Transverse colon (tissue), 4 donors: ENCODE measurements around the gene LRIG1.

ENCODE experiments used
- POLR2AphosphoS5 ChIP-seq, 3 donors: sonication (generic); formaldehyde crosslinking; IDR thresholded peaks; one replicate each; pipeline ENCODE4 v1.6.1; 2016; ENCODE audit warnings: antibody characterized with exemption in 3 of 3
- TF ChIP-seq, protein P1 (sequence below), 5 experiments: fragments of 200-600 bp in 3 of 5; fragments of 450-650 bp in 2 of 5; sonication (generic) in 3 of 5; IDR thresholded peaks; 1 replicate in 2 of 5; 2 replicates in 3 of 5; pipeline ENCODE4 v1.5.1; 2016 to 2017; ENCODE audit warnings: antibody characterized with exemption in 5 of 5, inconsistent platforms in 3 of 5, mild to moderate bottlenecking in 2 of 5, moderate library complexity in 1 of 5

DNA sequence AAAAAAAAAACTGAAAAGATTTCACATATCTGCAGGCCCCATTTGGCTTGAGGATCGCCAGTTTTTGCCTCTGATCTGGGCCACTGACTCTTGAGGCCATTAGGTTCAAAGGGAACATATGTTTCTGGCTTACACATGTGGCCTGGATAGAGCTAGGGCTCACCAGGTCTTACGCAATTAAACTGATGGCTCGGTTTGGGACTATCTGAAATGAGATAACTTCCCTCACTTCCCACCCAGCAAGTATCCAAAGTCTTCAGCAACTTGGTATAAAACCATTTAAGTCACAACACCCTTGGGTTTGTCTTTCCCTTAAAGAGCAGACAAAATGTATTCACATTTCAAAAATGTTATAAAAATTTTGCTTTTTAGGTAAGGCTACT lies 36.3 kb downstream of the LRIG1 start:
- TF ChIP-seq, protein P1, sequence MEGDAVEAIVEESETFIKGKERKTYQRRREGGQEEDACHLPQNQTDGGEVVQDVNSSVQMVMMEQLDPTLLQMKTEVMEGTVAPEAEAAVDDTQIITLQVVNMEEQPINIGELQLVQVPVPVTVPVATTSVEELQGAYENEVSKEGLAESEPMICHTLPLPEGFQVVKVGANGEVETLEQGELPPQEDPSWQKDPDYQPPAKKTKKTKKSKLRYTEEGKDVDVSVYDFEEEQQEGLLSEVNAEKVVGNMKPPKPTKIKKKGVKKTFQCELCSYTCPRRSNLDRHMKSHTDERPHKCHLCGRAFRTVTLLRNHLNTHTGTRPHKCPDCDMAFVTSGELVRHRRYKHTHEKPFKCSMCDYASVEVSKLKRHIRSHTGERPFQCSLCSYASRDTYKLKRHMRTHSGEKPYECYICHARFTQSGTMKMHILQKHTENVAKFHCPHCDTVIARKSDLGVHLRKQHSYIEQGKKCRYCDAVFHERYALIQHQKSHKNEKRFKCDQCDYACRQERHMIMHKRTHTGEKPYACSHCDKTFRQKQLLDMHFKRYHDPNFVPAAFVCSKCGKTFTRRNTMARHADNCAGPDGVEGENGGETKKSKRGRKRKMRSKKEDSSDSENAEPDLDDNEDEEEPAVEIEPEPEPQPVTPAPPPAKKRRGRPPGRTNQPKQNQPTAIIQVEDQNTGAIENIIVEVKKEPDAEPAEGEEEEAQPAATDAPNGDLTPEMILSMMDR (IDR thresholded peaks at IDR 0.05): no peak
- no peak for TF ChIP-seq POLR2AphosphoS5 (IDR thresholded peaks at IDR 0.05)
